Transverse colon (tissue), 4 donors: ENCODE measurements around the gene ADAMTS8.

Source experiments
- CTCF ChIP-seq, 5 experiments: fragments of 200-600 bp in 3 of 5; fragments of 450-650 bp in 2 of 5; sonication (generic) in 3 of 5; IDR thresholded peaks; 1 replicate in 2 of 5; 2 replicates in 3 of 5; pipeline ENCODE4 v1.5.1; 2016 to 2017; ENCODE audit warnings: antibody characterized with exemption in 5 of 5, inconsistent platforms in 3 of 5, mild to moderate bottlenecking in 2 of 5, moderate library complexity in 1 of 5
- POLR2AphosphoS5 ChIP-seq, 3 donors: sonication (generic); formaldehyde crosslinking; IDR thresholded peaks; one replicate each; pipeline ENCODE4 v1.6.1; 2016; ENCODE audit warnings: antibody characterized with exemption in 3 of 3

- TF ChIP-seq CTCF (IDR thresholded peaks at IDR 0.05) (no peak), POLR2AphosphoS5 (IDR thresholded peaks at IDR 0.05) (no peak)
Observed at GRCh38 chr11:130464291-130464812, 35.9 kb upstream of the ADAMTS8 start.
